Panc1 (cell line): Measurements from ENCODE around the gene KMT5B.

Source experiments
- POLR2AphosphoS5 ChIP-seq: IDR thresholded peaks from 2 replicates; pipeline ENCODE4 v1.6.1; 2012; ENCODE audit warnings: mild to moderate bottlenecking, low read depth, low read length, moderate library complexity
- TF ChIP-seq, protein P1 (sequence below): fragments of 450-650 bp; IDR thresholded peaks from 2 replicates; pipeline ENCODE4 v1.5.1; 2017; ENCODE audit warnings: mild to moderate bottlenecking

DNA sequence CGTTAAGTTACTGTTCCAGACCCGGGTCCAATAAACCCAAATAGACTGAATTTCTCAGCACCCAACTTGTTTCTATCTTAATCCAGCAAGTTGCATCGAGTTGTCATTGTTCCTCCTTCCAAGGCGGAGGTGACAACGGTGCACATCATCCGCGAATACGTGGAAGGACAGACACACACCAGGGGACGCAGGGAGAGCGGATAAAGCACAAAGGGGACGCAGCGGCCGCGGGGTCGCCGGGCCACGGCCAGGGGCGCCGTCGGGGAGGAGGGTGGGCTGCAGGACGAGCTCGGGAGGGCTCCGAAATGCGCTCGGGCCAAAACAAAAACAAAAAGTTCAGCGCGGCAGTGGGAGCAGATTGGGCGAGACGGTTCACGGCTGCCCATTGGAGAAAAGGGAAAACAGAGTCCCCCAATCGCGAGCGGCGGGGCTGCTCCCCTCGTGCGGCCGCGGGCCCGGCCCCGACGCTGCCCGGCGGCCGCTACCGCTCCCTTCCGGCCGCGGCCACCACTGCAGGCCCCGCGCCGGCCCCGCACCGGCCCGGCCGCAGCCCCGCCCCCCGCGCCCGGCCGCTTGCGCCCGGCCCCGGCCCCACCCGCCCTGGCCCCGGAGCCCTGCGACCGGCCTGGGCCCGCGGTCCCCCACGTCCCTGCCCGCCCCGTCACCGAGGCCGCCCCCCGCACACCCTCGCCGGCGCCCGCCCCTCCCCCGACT, 518 bp downstream of the KMT5B start:
- TF ChIP-seq, protein P1, sequence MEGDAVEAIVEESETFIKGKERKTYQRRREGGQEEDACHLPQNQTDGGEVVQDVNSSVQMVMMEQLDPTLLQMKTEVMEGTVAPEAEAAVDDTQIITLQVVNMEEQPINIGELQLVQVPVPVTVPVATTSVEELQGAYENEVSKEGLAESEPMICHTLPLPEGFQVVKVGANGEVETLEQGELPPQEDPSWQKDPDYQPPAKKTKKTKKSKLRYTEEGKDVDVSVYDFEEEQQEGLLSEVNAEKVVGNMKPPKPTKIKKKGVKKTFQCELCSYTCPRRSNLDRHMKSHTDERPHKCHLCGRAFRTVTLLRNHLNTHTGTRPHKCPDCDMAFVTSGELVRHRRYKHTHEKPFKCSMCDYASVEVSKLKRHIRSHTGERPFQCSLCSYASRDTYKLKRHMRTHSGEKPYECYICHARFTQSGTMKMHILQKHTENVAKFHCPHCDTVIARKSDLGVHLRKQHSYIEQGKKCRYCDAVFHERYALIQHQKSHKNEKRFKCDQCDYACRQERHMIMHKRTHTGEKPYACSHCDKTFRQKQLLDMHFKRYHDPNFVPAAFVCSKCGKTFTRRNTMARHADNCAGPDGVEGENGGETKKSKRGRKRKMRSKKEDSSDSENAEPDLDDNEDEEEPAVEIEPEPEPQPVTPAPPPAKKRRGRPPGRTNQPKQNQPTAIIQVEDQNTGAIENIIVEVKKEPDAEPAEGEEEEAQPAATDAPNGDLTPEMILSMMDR: no peak; the same call in 1 of the 2 replicates
- no peak for TF ChIP-seq POLR2AphosphoS5
